Neural progenitor cell (in vitro differentiated cells): ENCODE results near the gene ALLC. TPM values are rescaled to one million over a fixed set of nuclear protein-coding genes. Genes with fewer than 3 reads are reported as not detected.

Source experiments
- DNase-seq: peaks from one replicate; pipeline ENCODE4 v3.0.0-alpha.2; 2016; ENCODE audit warnings: low spot score
- H2AFZ ChIP-seq: fragments of 200-600 bp; sonication (generic); replicated peaks from 2 replicates; pipeline ENCODE4 v1.6.1; 2016; ENCODE audit warnings: antibody characterized with exemption
- H3F3A ChIP-seq: fragments of 200-600 bp; sonication (generic); 2 replicates; pipeline ENCODE4 v1.6.1; 2016; ENCODE audit warnings: antibody characterized with exemption, low read depth
- H3K27ac ChIP-seq: fragments of 200-600 bp; sonication (generic); 2 replicates; pipeline ENCODE4 v1.5.1; 2016; ENCODE audit warnings: mild to moderate bottlenecking
- H3K27me3 ChIP-seq: fragments of 200-600 bp; sonication (generic); 2 replicates; pipeline ENCODE4 v1.6.1; 2016; ENCODE audit warnings: mild to moderate bottlenecking, moderate library complexity
- H3K36me3 ChIP-seq: fragments of 200-600 bp; sonication (generic); 2 replicates; pipeline ENCODE4 v1.5.1; 2016
- H3K4me1 ChIP-seq: fragments of 200-600 bp; sonication (generic); 2 replicates; pipeline ENCODE4 v1.6.1; 2016; ENCODE audit warnings: mixed run types
- H3K4me2 ChIP-seq: fragments of 200-600 bp; sonication (generic); 2 replicates; pipeline ENCODE4 v1.6.1; 2016
- H3K4me3 ChIP-seq: fragments of 200-600 bp; sonication (generic); 2 replicates; pipeline ENCODE4 v1.5.1; 2016
- H3K79me2 ChIP-seq: fragments of 200-600 bp; sonication (generic); 2 replicates; pipeline ENCODE4 v1.6.1; 2016; ENCODE audit warnings: low read depth
- H3K9ac ChIP-seq: fragments of 200-600 bp; sonication (generic); 2 replicates; pipeline ENCODE4 v1.6.1; 2016
- H3K9me3 ChIP-seq: fragments of 200-600 bp; sonication (generic); 2 replicates; pipeline ENCODE4 v1.5.1; 2016; ENCODE audit warnings: low read depth
- H4K20me1 ChIP-seq: fragments of 200-600 bp; sonication (generic); 2 replicates; pipeline ENCODE4 v1.6.1; 2016; ENCODE audit warnings: low read depth
- H3K27ac Mint-ChIP-seq: 3 replicates; pipeline ENCODE4 v1.8.0; 2021; ENCODE audit warnings: mixed read lengths
- H3K27me3 Mint-ChIP-seq: 2 replicates; pipeline ENCODE4 v1.8.0; 2022; ENCODE audit warnings: low read depth, mild to moderate bottlenecking, inconsistent platforms, moderate library complexity, mixed read lengths; ENCODE audit not compliant: insufficient read depth
- H3K36me3 Mint-ChIP-seq: 3 replicates; pipeline ENCODE4 v1.8.0; 2021; ENCODE audit warnings: mixed read lengths
- H3K4me1 Mint-ChIP-seq: 3 replicates; pipeline ENCODE4 v1.8.0; 2021; ENCODE audit warnings: mixed read lengths
- H3K4me3 Mint-ChIP-seq: 3 replicates; pipeline ENCODE4 v1.8.0; 2021; ENCODE audit warnings: mild to moderate bottlenecking, moderate library complexity, mixed read lengths
- H3K9me3 Mint-ChIP-seq: 3 replicates; pipeline ENCODE4 v1.8.0; 2020; ENCODE audit warnings: mixed read lengths
- CTCF ChIP-seq: fragments of 200-600 bp; sonication (generic); IDR thresholded peaks from 2 replicates; pipeline ENCODE4 v1.5.1; 2017; ENCODE audit warnings: antibody characterized with exemption, mild to moderate bottlenecking
- EZH2 ChIP-seq: fragments of 200-600 bp; sonication (generic); IDR thresholded peaks from 2 replicates; pipeline ENCODE4 v1.6.1; 2017; ENCODE audit warnings: antibody characterized with exemption, mild to moderate bottlenecking, moderate library complexity
- EZH2phosphoT487 ChIP-seq: fragments of 200-600 bp; sonication (generic); IDR thresholded peaks from 2 replicates; pipeline ENCODE4 v1.6.1; 2017; ENCODE audit warnings: antibody characterized with exemption
- total RNA-seq: library from RNA; depleted of rRNA; stranded (reverse); fragments of >200 nt; gene quantifications from 2 replicates; pipeline ENCODE4 v1.2.3, GENCODE V29; 2015; ENCODE audit warnings: low replicate concordance

The ALLC gene
- total RNA-seq, 1 donor from 2014 or later = not detected

GRCh38 chr2:3679180-3679579 is 21.2 kb downstream of the ALLC start:
- Mint-ChIP-seq H3K4me3 (no peak overlapping the region), H3K27me3 (peaks cover 8% of the 10 kb centered on the region), H3K27ac (no peak overlapping the region), H3K4me1 (no peaks in the 10 kb centered on the region), H3K36me3 (no peaks in the 10 kb centered on the region), H3K9me3 (no peaks in the 10 kb centered on the region)
- Histone ChIP-seq H3K9me3 (no peaks in the 10 kb centered on the region), H3K4me3 (no peak overlapping the region), H3K4me2 (no peak overlapping the region), H3K4me1 (no peaks in the 10 kb centered on the region), H3F3A (no peaks in the 10 kb centered on the region), H3K27ac (no peak overlapping the region), H3K79me2 (no peaks in the 10 kb centered on the region), H3K27me3 (no peaks in the 10 kb centered on the region), H4K20me1 (no peaks in the 10 kb centered on the region), H2AFZ (no peak overlapping the region), H3K36me3 (no peaks in the 10 kb centered on the region), H3K9ac (no peak overlapping the region)
- DNase-seq = no peak
- TF ChIP-seq EZH2 = no peak
- TF ChIP-seq EZH2phosphoT487 = no peak
- TF ChIP-seq CTCF = no peak

GRCh38 chr2:3679616-3680393 is 21.8 kb downstream of the ALLC start:
- H3K4me1 ChIP-seq = no peaks in the 10 kb centered on the region
- H3K4me2 ChIP-seq = no peak overlapping the region
- no peak overlapping the region for H3K9ac ChIP-seq
- no peak overlapping the region for H3K27ac ChIP-seq
- H3K27ac Mint-ChIP-seq = no peak overlapping the region
- H3K9me3 Mint-ChIP-seq = no peaks in the 10 kb centered on the region
- H2AFZ ChIP-seq = no peak overlapping the region
- H3K27me3 ChIP-seq = no peaks in the 10 kb centered on the region
- no peaks in the 10 kb centered on the region for H3K4me1 Mint-ChIP-seq
- H3K4me3 Mint-ChIP-seq = no peak overlapping the region
- H3K36me3 ChIP-seq = no peaks in the 10 kb centered on the region
- no peaks in the 10 kb centered on the region for H4K20me1 ChIP-seq
- no peak overlapping the region for H3K4me3 ChIP-seq
- TF ChIP-seq EZH2 = no peak
- no peak for TF ChIP-seq EZH2phosphoT487
- TF ChIP-seq CTCF = no peak
- no peaks in the 10 kb centered on the region for H3K36me3 Mint-ChIP-seq
- no peak for DNase-seq
- H3F3A ChIP-seq = no peaks in the 10 kb centered on the region
- peaks cover 8% of the 10 kb centered on the region for H3K27me3 Mint-ChIP-seq
- H3K79me2 ChIP-seq = no peaks in the 10 kb centered on the region
- no peaks in the 10 kb centered on the region for H3K9me3 ChIP-seq

- Histone ChIP-seq H3K36me3 (no peaks in the 10 kb centered on the region), H4K20me1 (no peaks in the 10 kb centered on the region), H3K4me2 (no peak overlapping the region), H3K9me3 (no peaks in the 10 kb centered on the region), H3K27ac (no peak overlapping the region), H3K9ac (no peak overlapping the region), H3K27me3 (no peaks in the 10 kb centered on the region), H3K4me3 (no peak overlapping the region), H3F3A (no peaks in the 10 kb centered on the region), H3K4me1 (no peaks in the 10 kb centered on the region), H2AFZ (no peak overlapping the region), H3K79me2 (no peaks in the 10 kb centered on the region)
- Mint-ChIP-seq H3K4me1 (no peaks in the 10 kb centered on the region), H3K27ac (no peak overlapping the region), H3K9me3 (no peaks in the 10 kb centered on the region), H3K4me3 (no peak overlapping the region), H3K27me3 (peaks cover 8% of the 10 kb centered on the region), H3K36me3 (no peaks in the 10 kb centered on the region)
- no peak for TF ChIP-seq EZH2phosphoT487
- no peak for TF ChIP-seq CTCF
- TF ChIP-seq EZH2 = no peak
- no peak for DNase-seq
Observed at GRCh38 chr2:3680548-3681345, 22.7 kb downstream of the ALLC start.
